Liver (tissue), 3 donors: Measurements from ENCODE around the gene RBM6.

Experiments used
- CTCF ChIP-seq: fragments of 150-350 bp; IDR thresholded peaks from 2 replicates; pipeline ENCODE4 v1.5.1; 2017; ENCODE audit warnings: improper control_type of control experiment, low read depth, low read length; ENCODE audit not compliant: missing input control
- REST ChIP-seq: IDR thresholded peaks from 2 replicates; pipeline ENCODE4 v1.6.1; 2016; ENCODE audit warnings: antibody characterized with exemption, mild to moderate bottlenecking
- TAF1 ChIP-seq: conservative IDR thresholded peaks from 2 replicates; pipeline ENCODE4 v1.6.1; 2016; ENCODE audit warnings: antibody characterized with exemption, mild to moderate bottlenecking
- YY1 ChIP-seq: IDR thresholded peaks from 2 replicates; pipeline ENCODE4 v1.6.1; 2016; ENCODE audit warnings: antibody characterized with exemption, mild to moderate bottlenecking
- donor health status: healthy.
- donor health status: healthy.

- TF ChIP-seq CTCF (no peak), YY1 (no peak), TAF1 (no peak), REST (no peak)
Observed at GRCh38 chr3:49925485-49925884, 14.5 kb upstream of the RBM6 start.
